Astrocyte of the cerebellum (primary cell): ENCODE measurements around the gene RAB30.

Source experiments
- DNase-seq: peaks from one replicate; pipeline ENCODE4 v3.0.0-alpha.2; 2011; ENCODE audit warnings: low read depth
- H3K4me3 ChIP-seq: 2 replicates; pipeline ENCODE4 v1.5.1; 2011; ENCODE audit warnings: mild to moderate bottlenecking, low read depth, low read length, moderate library complexity
- CTCF ChIP-seq: IDR thresholded peaks from 2 replicates; pipeline ENCODE4 v1.5.1; 2012; ENCODE audit warnings: low read length, low read depth, moderate library complexity, mild to moderate bottlenecking; ENCODE audit errors: missing control alignments
- in situ Hi-C: cut with HindIII; loops from 2 replicates; pipeline ENCODE4 v1.10.0; 2017; ENCODE audit warnings: low sequenced_read_pairs

Gene RAB30

GRCh38 chr11:83027289-83027688, 44.4 kb downstream of the RAB30 start:
- no peak for DNase-seq
- H3K4me3 ChIP-seq = no peak overlapping the region
- in situ Hi-C loops = no loop called here
- no peak for TF ChIP-seq CTCF

GRCh38 chr11:83026229-83026628, 45.5 kb downstream of the RAB30 start:
- in situ Hi-C loops = no loop called here
- DNase-seq = no peak
- no peak overlapping the region for H3K4me3 ChIP-seq
- TF ChIP-seq CTCF = no peak

- in situ Hi-C loops = no loop called here
- TF ChIP-seq CTCF = no peak
- H3K4me3 ChIP-seq = no peak overlapping the region
- DNase-seq = no peak
These were observed 46.4 kb downstream of the RAB30 start for GRCh38 chr11:83025267-83025704.

GRCh38 chr11:83024270-83024854, 47.3 kb downstream of the RAB30 start:
- no peak for DNase-seq
- no peak for TF ChIP-seq CTCF
- in situ Hi-C loops = no loop called here
- H3K4me3 ChIP-seq = no peak overlapping the region

GRCh38 chr11:83023410-83023809, 48.3 kb downstream of the RAB30 start:
- no peak overlapping the region for H3K4me3 ChIP-seq
- in situ Hi-C loops = no loop called here
- no peak for DNase-seq
- TF ChIP-seq CTCF = no peak

- in situ Hi-C loops = no loop called here
- no peak overlapping the region for H3K4me3 ChIP-seq
- DNase-seq = no peak
- TF ChIP-seq CTCF = no peak
These were observed 49.9 kb downstream of the RAB30 start for GRCh38 chr11:83021780-83022125.
